Transverse colon (tissue), 4 donors: ENCODE measurements around the gene ATAD3C. TPM values are rescaled to one million over a fixed set of nuclear protein-coding genes. Genes with fewer than 3 reads are reported as not detected.

ENCODE experiments used
- DNase-seq: peaks from one replicate; pipeline ENCODE4 v3.0.0-alpha.2; 2019
- H3K27ac ChIP-seq, 4 donors: fragments of 200-600 bp; sonication (generic); 2 replicates each; pipeline ENCODE4 v1.5.1; 2016 to 2018; ENCODE audit warnings: inconsistent platforms in 4 of 4
- H3K27me3 ChIP-seq: fragments of 200-600 bp; sonication (generic); 2 replicates; pipeline ENCODE4 v1.5.1; 2017; ENCODE audit warnings: inconsistent platforms
- H3K36me3 ChIP-seq, 4 donors: fragments of 200-600 bp; sonication (generic); 2 replicates each; pipeline ENCODE4 v1.5.1; 2017 to 2019; ENCODE audit warnings: inconsistent platforms in 4 of 4
- H3K4me1 ChIP-seq, 4 donors: fragments of 200-600 bp; sonication (generic); 2 replicates each; pipeline ENCODE4 v1.5.1; 2017 to 2020; ENCODE audit warnings: inconsistent platforms in 4 of 4
- H3K4me3 ChIP-seq, 4 donors: fragments of 200-600 bp; sonication (generic); 1 replicate in 1 of 4; 2 replicates in 3 of 4; pipeline versions ENCODE4 v1.5.1 to v1.6.1; 2017 to 2019; ENCODE audit warnings: inconsistent platforms in 4 of 4
- H3K9me3 ChIP-seq, 2 donors: fragments of 200-600 bp; sonication (generic); 2 replicates each; pipeline ENCODE4 v1.5.1; 2017 to 2019; ENCODE audit warnings: inconsistent platforms in 2 of 2
- CTCF ChIP-seq, 5 experiments: fragments of 200-600 bp in 3 of 5; fragments of 450-650 bp in 2 of 5; sonication (generic) in 3 of 5; IDR thresholded peaks; 1 replicate in 2 of 5; 2 replicates in 3 of 5; pipeline ENCODE4 v1.5.1; 2016 to 2017; ENCODE audit warnings: antibody characterized with exemption in 5 of 5, inconsistent platforms in 3 of 5, mild to moderate bottlenecking in 2 of 5, moderate library complexity in 1 of 5
- EP300 ChIP-seq: sonication (generic); formaldehyde crosslinking; IDR thresholded peaks from one replicate; pipeline ENCODE4 v1.6.1; 2017; ENCODE audit warnings: antibody characterized with exemption, low read depth
- POLR2A ChIP-seq: fragments of 450-650 bp; IDR thresholded peaks from one replicate; pipeline ENCODE4 v1.6.1; 2016; ENCODE audit warnings: antibody characterized with exemption, mild to moderate bottlenecking, moderate library complexity
- POLR2AphosphoS5 ChIP-seq, 3 donors: sonication (generic); formaldehyde crosslinking; IDR thresholded peaks; one replicate each; pipeline ENCODE4 v1.6.1; 2016; ENCODE audit warnings: antibody characterized with exemption in 3 of 3
- WGBS, 2 donors: methylation state at CpG; one replicate each; pipeline ENCODE4 v1.1.5; 2018; ENCODE audit warnings: low coverage in 1 of 2; 5-methylcytosine and 5-hydroxymethylcytosine counted together
- in situ Hi-C, 4 donors: fragments of 200-750 bp; cut with MboI; loops; one replicate each; pipeline versions ENCODE4 v1.15.0 to v1.15.1; 2017; ENCODE audit warnings: low sequenced_read_pairs in 3 of 4, low pct_ligation_motif_present in 1 of 4, low pct_unique_long_range_greater_than_20kb in 1 of 4
- intact Hi-C: fragments of 100-400 bp; cut with DNase I; formaldehyde crosslinking; loops from one replicate; pipeline ENCODE4 v1.15.1; 2023; ENCODE audit warnings: low total_unique reads
- total RNA-seq, 4 donors: library from RNA; depleted of rRNA; stranded (reverse); fragments of >200 nt; gene quantifications; one replicate each; pipeline ENCODE4 v1.1.0, GENCODE V29; 2016

ATAD3C gene
- total RNA-seq, 4 donors from 2014 or later: 0.75 to 1.3 (median 1.00) TPM; not detected in 1

GRCh38 chr1:1421907-1422464 lies 27.5 kb upstream of the ATAD3C start:
- no peak for TF ChIP-seq POLR2AphosphoS5 (IDR thresholded peaks at IDR 0.05)
- TF ChIP-seq POLR2A: no peak
- TF ChIP-seq EP300: no peak
- TF ChIP-seq CTCF (IDR thresholded peaks at IDR 0.05): no peak
- DNase-seq: no peak
- Histone ChIP-seq H3K27me3 (peaks cover 29% of the 10 kb centered on the region), H3K4me1 (peaks cover 0 to 15% (median 7%) of the 10 kb centered on the region in 4 donors), H3K9me3 (no peaks in the 10 kb centered on the region), H3K4me3 (no peak overlapping the region), H3K36me3 (no peaks in the 10 kb centered on the region), H3K27ac (peak overlapping the region in 1 of 4 donors; percentile 4)
- in situ Hi-C loops (no loop called here), intact Hi-C loops (no loop called here)
- WGBS, 2 donors: 61 to 79% methylated on average over 3 to 7 of the region's 7 CpGs

- in situ Hi-C loops: no loop called here
- H3K36me3 ChIP-seq: no peaks in the 10 kb centered on the region
- WGBS, 2 donors: 61 to 64% methylated on average over 11 to 29 of the region's 29 CpGs
- H3K4me1 ChIP-seq: peaks cover 0 to 17% (median 7%) of the 10 kb centered on the region in 4 donors
- intact Hi-C loops: no loop called here
- no peaks in the 10 kb centered on the region for H3K9me3 ChIP-seq
- H3K27ac ChIP-seq: peak overlapping the region in 1 of 4 donors; percentile 4
- H3K27me3 ChIP-seq: peaks cover 33% of the 10 kb centered on the region
- no peak overlapping the region for H3K4me3 ChIP-seq
- no peak for DNase-seq
- no peak for TF ChIP-seq EP300
- TF ChIP-seq POLR2A: no peak
- no peak for TF ChIP-seq POLR2AphosphoS5 (IDR thresholded peaks at IDR 0.05)
- TF ChIP-seq CTCF (IDR thresholded peaks at IDR 0.05): no peak
Measured at GRCh38 chr1:1422465-1423244, 26.8 kb upstream of the ATAD3C start.

GRCh38 chr1:1423245-1423597 lies 26.3 kb upstream of the ATAD3C start:
- Histone ChIP-seq H3K27me3 (peaks cover 37% of the 10 kb centered on the region), H3K36me3 (no peaks in the 10 kb centered on the region), H3K4me1 (peaks cover 0 to 19% (median 7%) of the 10 kb centered on the region in 4 donors), H3K27ac (no peak overlapping the region), H3K4me3 (no peak overlapping the region), H3K9me3 (no peaks in the 10 kb centered on the region)
- WGBS, 2 donors: 84 to 85% methylated on average over 7 of the region's 7 CpGs
- intact Hi-C loops (no loop called here), in situ Hi-C loops (no loop called here)
- DNase-seq: no peak
- no peak for TF ChIP-seq CTCF (IDR thresholded peaks at IDR 0.05)

GRCh38 chr1:1424707-1425106 lies 24.8 kb upstream of the ATAD3C start:
- intact Hi-C loops: no loop called here
- Histone ChIP-seq H3K4me1 (peaks cover 6 to 17% (median 10%) of the 10 kb centered on the region in 4 donors), H3K4me3 (no peak overlapping the region), H3K9me3 (no peaks in the 10 kb centered on the region), H3K27me3 (peaks cover 35% of the 10 kb centered on the region), H3K27ac (no peak overlapping the region), H3K36me3 (no peaks in the 10 kb centered on the region)
- TF ChIP-seq POLR2A: no peak
- TF ChIP-seq CTCF (IDR thresholded peaks at IDR 0.05): no peak
- no peak for TF ChIP-seq EP300
- TF ChIP-seq POLR2AphosphoS5 (IDR thresholded peaks at IDR 0.05): no peak
- 92 to 100% methylated on average over 3 to 15 of the region's 15 CpGs for WGBS, 2 donors
- in situ Hi-C loops: no loop called here
- DNase-seq: no peak
